ENCODE measurements around the gene PHLDA2.

The PHLDA2 gene

GRCh38 chr11:2927851-2928604 is 1.2 kb downstream of the PHLDA2 start:
- DNase-seq, result peak; percentile 96

DNA sequence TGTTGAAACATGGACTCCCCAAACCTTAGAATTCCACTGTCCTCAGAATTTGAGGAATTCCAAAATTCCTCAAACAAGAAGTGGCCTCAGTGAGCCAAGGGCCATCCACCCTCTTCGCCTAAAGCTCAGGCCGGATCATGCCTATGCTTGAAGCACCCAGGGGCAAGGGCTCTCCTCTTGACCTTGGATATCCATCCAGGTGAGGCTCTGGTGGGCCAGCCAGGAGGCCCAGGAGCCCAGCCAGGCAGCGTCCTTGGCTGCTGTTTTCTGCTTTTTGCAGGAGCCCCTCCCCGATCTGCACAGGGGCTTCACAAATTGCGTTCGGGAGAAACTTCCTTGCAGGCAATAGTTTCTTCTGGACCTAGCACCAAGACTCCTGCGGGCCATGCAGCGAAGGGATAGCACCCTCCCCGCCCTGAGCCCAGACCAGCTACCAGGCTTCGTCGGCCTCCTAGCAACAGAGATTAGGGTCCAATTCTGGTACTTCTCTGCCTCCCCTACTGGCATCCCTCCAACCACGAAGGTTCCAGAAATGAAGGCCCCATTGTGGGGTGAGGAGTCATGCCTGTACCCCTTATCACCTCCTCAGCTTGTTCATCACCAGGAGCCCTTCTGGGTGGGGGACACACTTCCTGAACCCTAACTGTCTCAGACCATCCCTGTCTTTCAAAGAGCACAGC is 2.0 kb downstream of the PHLDA2 start:
- no peak for DNase-seq

- no peak for DNase-seq
Measured at GRCh38 chr11:2926611-2927051, 2.6 kb downstream of the PHLDA2 start.

GRCh38 chr11:2924821-2925675 is 4.2 kb downstream of the PHLDA2 start:
- peak; percentile 66 for DNase-seq

DNA sequence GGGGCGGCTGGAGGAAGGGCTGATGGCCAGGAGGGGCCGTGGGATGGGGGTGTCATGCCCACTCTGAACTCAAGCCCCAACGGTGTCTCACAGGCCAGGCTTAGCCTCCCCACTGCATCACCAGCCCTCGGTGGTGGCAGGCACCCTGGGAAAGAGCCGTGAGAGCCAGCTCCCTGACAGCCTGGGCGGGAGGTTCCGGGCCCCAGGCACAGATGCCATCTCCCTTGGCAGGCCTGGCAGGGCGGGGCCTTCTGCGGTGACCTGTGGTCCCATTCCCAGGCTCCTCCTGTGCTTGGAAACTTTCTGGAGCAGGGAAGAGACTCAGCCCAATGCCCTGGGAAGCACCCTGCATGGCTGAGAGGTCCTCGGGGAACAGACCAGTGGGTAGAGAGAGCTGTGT is 4.8 kb downstream of the PHLDA2 start:
- DNase-seq, result peak; percentile 70

DNA sequence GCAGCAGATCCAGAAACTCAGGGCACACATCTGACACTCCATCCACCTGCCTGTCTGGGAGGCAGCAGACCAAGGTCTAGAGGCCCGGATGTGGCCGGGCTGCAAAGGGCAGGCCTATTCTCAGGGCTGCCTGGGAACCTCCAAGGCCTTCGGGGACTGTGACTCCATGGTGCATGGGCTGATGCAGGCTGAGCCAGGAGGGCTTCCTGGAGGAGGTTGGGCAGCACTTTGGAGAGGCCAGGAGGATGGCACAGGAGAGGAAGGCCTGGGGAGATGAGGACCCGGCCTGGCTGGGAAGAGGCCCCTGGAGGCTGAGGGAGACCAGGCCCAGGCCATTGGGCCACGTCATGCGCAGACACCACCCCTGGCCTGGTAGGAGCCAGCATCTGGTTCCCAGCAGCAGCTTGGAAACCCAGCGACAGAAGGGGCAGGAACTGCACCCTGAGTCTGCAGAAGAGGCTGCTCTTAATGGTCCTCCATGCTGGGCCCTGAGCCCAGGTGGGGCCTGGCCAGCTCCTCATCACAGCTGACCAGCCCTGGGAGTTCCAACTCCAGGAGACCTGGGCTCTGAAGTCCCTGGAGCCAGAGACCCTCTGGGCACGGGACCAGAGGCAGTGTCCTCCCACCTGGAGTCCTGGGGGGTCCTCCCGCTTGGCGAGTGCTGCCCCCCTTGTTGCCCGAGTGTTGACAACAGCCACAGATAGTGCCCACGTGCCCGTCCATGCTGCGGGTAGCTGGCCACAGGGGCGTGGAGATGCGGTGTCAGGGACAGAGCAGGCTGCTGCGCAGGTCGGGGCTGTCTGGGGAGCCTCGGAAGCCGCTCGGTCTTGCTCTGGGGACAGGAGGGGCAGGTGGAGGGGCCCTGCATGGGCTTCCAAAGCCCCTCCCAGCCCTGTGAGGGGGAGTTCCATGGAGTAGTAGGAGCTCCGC is 5.5 kb downstream of the PHLDA2 start:
- DNase-seq, result no peak

GRCh38 chr11:2922655-2923054 is 6.6 kb downstream of the PHLDA2 start:
- DNase-seq, result no peak

GRCh38 chr11:2921742-2922493 is 7.3 kb downstream of the PHLDA2 start:
- peak; percentile 41 for DNase-seq

- no peak for DNase-seq
Measured at GRCh38 chr11:2921261-2921660, 8.0 kb downstream of the PHLDA2 start.

GRCh38 chr11:2920343-2920742 is 8.9 kb downstream of the PHLDA2 start:
- no peak for DNase-seq

GRCh38 chr11:2919837-2920236 is 9.4 kb downstream of the PHLDA2 start:
- DNase-seq, result no peak

DNA sequence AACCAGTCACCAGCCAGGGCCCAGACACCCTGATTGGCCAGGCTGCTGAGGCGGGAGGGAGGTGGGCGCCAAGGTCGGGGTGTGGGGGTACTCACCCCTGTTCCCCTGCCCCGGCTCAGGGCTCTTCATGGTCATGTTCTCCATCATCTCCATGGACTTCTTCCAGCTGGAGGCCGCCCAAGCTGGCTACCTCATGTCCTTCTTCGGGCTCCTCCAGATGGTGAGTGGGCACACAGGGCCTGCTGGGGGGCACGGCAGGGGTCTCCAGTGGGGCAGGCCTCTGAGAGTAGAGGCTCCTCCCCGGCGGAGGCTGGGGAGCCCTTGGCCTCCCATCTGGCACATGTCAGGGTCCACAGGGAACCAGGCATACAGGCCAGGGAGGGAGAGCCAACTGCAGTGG is 10.0 kb downstream of the PHLDA2 start:
- no peak for DNase-seq

DNA sequence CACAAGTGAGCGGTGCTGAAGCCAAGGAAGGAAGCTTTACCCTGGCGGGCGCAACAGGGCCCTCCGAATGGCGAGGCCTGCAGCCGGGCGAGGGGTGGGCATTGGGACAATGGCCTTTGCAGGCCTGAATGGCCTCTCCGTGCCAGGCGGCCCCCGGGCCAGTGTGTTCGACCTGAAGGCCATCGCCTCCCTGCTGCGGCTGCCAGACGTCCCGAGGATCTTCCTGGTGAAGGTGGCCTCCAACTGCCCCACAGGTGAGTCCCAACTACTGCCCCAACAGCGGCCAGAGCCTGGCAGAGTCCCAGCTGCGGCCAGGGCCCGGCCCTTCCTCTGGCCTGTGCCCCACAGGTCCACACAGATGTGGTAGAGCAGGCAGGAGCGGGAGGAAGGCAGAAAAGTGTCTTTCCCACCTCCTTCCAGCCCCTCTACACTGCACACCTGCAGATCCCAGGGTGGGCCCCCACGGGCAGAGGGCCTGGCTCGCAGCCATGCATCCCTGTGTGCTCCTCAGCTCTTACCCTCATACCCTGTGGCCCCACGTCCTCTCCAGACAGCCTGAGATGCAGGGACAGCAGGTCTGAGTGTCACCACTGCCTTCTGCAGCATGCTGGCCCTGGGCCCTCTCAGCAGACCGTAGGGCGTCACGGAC is 11.3 kb downstream of the PHLDA2 start:
- DNase-seq, result no peak

- DNase-seq, result no peak
Measured at GRCh38 chr11:2916892-2917645, 12.2 kb downstream of the PHLDA2 start.

- DNase-seq, result no peak
Measured at GRCh38 chr11:2916114-2916891, 12.9 kb downstream of the PHLDA2 start.

DNA sequence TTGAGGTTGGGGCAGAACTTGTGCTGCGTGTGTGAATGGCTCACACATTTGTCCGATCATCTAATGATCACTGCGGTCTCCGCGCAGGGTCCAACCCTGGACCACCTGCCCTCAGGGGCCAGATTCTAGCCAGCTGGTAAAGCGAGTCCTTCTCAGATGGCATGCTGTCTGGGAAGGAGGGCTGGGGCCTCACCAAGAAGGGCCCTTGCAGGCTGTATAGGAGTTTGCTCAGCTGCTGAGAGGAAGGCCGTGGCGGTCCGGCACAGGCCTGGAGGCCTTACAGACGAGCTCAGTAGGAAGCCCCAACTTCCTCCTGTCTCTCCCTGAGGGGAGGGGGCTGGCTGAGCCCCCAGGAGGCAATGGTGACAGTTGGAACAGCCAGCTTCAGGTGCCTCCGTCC is 13.7 kb downstream of the PHLDA2 start:
- DNase-seq, result no peak

DNA sequence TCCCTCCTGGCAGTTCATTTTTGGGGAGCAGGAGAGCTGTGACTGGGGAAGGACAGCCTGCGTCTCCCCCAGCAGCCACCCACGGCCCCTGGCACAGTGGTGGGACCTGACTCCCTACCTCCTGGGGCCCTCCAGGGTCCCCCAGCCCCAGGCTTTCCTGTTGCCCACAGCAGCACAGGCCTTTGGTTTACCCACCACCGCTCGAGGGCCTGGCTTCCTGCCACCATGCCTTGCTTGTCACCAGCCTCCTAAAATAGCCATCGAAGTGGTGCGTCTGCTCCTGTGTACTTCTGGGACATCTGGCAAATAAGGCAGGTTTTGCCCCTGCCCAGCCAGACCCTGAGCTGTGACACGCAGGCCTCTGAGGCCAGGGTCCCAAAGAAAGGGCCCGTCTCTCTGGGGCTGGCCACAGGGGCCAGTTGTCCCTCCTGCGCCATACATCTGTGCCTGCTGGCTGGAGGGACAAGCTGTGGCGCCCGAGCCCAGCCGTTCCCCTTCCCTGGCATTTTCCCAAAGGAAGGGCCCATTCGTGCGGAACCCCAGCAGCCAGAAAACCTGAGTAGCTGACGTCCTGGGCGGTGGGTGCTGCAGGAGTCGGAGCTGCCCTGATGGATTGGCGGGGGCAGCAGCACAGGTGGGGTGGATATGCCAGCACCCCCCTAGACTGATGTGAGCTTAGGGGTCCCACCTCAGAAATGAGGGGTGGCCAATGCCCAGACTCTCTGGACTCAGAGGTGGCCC is 14.6 kb downstream of the PHLDA2 start:
- no peak for DNase-seq

DNA sequence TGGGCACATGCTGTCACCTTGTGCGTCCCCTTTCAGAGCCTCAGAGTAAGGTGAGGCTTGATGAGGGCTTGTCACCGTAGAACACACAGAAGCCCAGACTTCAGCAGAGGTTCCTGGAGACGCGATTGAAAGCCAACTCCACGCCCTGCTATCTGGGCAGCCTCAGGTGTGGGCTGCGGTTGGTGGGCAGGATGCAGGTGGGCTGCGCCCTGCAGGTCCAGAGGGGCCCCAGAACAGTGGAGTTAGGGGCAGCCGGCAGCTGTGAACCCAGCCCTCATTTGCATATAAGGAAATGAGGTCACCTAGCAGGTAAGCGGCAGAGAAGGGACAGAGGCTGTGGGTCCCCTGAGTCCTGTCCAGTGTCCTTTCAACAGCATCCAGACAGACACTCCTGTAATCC is 15.4 kb downstream of the PHLDA2 start:
- DNase-seq, result no peak

GRCh38 chr11:2913019-2913431 is 16.2 kb downstream of the PHLDA2 start:
- no peak for DNase-seq

Measured in 8988T (cell line).